GM19467 (cell line): Measurements from ENCODE around the gene MYO1A.
"Not testable (repeated sequence)": the region's sequence is repeated elsewhere in the genome, so short reads cannot be mapped to it uniquely, and the experiment has no call there.

Experiments used
- ATAC-seq: cut with Tn5 transposase; IDR thresholded peaks from one replicate; pipeline ENCODE4 v1.9.1; 2021; ENCODE audit warnings: mild to moderate bottlenecking, moderate library complexity; ENCODE audit not compliant: unreplicated experiment

MYO1A gene

GRCh38 chr12:56996793-56997545, 53.0 kb downstream of the MYO1A start:
- no peak for ATAC-seq

GRCh38 chr12:56995930-56996496, 53.9 kb downstream of the MYO1A start:
- ATAC-seq, result no peak

GRCh38 chr12:56995201-56995929, 54.6 kb downstream of the MYO1A start:
- no peak for ATAC-seq

GRCh38 chr12:56994231-56994746, 55.6 kb downstream of the MYO1A start:
- ATAC-seq, result no peak

GRCh38 chr12:56993346-56993745, 56.6 kb downstream of the MYO1A start:
- no peak for ATAC-seq

- ATAC-seq, result no peak
Measured at GRCh38 chr12:56991319-56992246, 58.3 kb downstream of the MYO1A start.

GRCh38 chr12:56990648-56991318, 59.1 kb downstream of the MYO1A start:
- ATAC-seq, result no peak

- ATAC-seq, result no peak
Measured at GRCh38 chr12:56989861-56990610, 59.9 kb downstream of the MYO1A start.

- ATAC-seq, result no peak
Measured at GRCh38 chr12:56988207-56988739, 61.7 kb downstream of the MYO1A start.

- no peak for ATAC-seq
Measured at GRCh38 chr12:56987551-56988053, 62.3 kb downstream of the MYO1A start.

GRCh38 chr12:56987011-56987410, 62.9 kb downstream of the MYO1A start:
- ATAC-seq, result no peak

- not testable (repeated sequence) for ATAC-seq
Measured at GRCh38 chr12:56985714-56986113, 64.2 kb downstream of the MYO1A start.

GRCh38 chr12:56983386-56983785, 66.5 kb downstream of the MYO1A start:
- no peak for ATAC-seq

- not testable (repeated sequence) for ATAC-seq
Measured at GRCh38 chr12:56982578-56983236, 67.2 kb downstream of the MYO1A start.

- no peak for ATAC-seq
Measured at GRCh38 chr12:56980941-56981530, 68.9 kb downstream of the MYO1A start.

GRCh38 chr12:56980268-56980667, 69.7 kb downstream of the MYO1A start:
- no peak for ATAC-seq

- no peak for ATAC-seq
Measured at GRCh38 chr12:56979628-56980027, 70.3 kb downstream of the MYO1A start.
